Measurements from ENCODE around the gene GNAO1.

Gene GNAO1

DNA sequence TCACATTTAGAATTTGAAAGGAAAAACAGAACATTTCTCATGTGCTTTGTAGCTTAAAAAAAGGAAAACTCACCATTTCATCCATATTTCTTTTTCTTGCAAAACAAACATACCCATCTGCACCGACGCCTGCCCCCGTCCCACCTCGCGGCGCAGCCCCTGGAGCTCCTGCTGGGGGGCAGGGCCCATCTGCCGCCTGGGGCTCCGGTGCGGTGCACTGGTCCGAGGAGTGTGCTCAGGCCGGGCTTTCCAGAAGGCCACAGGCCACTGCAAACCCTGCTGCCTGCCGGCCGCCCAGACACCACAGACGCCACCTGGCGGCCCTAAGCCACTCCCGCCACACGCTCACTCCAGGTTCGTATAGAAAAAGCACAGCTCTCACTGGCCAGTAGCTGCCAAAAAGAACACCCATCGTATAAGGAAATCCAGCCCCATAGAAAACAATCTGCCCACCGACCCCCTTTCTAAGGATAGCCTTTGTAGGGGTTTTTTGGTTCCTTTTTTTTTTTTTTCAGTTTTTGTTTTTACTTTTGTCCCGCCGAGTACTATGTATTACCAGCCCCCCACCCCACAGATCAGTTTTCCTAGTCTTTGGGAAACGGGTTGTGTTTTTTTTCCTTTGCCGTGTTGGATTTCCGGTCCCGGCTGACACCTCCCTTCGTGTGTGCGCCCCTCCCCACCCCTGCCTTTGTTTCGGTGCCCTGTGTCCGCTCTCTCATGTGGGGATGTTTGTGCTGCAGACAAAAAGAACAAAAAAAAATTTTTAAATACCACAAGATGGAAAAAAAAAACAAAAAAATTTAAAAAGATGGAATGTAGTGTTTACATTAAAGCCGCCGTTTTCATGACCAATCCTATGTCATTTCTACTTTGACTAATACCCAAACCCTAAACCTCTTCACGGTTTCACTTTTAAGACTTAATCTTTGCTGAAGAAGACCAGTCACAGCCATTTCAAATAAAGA lies 165.3 kb downstream of the GNAO1 start:
- in situ Hi-C loops (cut with MboI; ENCODE audit: low sequenced_read_pairs), result no loop called here

DNA sequence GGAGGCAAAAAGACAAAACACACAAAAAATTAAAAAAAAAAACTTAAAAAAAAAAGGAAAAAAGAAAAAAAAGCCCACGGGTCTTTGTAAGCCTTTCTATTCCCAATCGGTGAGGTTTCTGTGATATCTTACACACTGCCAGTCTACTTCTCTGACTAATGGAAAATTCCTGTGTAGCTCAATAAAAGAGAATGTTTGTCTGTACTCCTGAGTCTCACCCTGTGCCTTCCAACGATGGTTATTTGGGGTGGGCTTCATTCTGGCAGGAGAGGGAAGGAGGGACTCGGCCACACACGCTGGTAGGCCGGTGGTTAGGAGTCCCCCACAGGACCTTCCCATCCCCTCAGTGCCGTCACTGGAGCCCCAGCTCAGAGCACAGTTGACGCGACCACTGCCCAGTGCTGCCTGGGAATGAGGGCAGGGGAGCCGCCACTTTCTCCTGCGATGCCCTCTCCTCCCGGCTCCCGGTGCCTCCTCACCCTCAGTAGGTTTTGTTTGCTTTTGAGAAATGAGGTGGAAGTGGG lies 166.0 kb downstream of the GNAO1 start:
- in situ Hi-C loops (cut with MboI; ENCODE audit: low sequenced_read_pairs), result no loop called here

- in situ Hi-C loops (cut with MboI; ENCODE audit: low sequenced_read_pairs), result no loop called here
Measured at GRCh38 chr16:56357765-56358322, 166.6 kb downstream of the GNAO1 start.

DNA sequence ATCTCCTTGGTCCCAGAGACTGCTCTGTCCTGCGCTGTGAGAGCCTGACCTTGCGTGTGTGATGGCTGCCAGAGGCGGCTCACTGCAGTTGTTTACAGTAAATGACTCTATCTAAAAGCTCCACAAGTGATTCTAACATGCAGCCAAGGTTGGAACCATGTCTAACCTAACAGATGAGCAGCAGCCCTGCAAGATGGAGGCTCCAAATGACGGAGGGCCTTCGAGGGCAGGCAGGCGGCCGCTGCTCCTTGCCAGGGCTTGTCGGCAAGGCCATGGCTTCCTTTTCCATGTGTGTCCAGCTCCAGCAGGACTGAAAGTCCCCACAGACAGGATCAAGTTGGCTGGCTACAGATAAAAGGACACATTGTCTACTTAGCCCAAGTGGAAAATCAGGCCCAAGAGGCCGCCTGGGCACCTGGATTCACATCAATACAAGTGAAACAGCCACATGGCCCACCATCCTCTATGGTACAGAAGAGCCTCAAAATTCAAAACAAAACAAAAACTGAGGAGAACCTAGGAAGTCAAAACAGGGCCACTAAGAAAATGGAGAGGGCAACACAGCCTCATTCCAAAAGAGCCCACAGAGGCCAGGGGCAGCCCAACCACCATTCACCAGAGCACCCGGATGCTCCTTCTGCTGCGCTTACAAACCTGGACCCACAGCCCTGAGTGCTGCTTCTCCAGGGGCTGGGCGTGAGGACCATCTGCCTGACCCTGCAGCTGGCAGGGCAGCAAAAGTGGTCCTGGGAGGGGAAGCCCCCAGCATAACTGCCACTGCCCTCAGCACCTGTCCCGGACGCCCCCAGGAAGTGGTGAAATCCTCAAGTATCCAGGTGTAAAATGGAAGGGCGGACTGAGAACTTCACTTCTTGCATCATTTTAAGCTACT lies 169.1 kb downstream of the GNAO1 start:
- in situ Hi-C loops (cut with MboI; ENCODE audit: low sequenced_read_pairs), result no loop called here

DNA sequence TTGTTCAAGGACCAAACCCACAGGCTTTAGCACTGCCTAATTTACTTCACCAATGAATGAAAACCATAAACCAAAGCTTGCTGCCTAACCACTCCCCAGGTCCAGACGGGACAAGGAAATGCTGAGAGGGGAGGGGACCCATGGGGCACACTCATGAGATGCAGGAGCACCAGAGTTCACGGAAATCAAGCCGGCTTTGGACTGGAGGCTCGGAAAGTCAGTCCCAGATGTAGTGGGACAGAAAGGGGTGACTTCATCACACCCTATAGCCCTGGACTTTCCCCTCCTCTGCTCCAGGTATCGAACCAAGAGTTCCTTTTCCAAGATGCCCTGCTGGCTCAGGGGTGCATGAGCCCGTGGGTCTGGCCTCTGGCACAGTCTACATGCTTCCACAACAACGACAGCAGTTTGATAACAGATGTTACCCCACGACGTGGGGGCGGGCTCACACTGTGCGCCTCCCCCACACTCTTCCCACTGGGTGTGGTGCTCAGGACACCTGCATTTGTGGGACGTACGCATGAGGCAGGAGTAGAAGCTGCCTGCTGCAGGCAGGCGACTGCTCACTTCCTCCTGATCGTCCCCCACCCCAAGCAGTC lies 170.9 kb downstream of the GNAO1 start:
- in situ Hi-C loops (cut with MboI; ENCODE audit: low sequenced_read_pairs), result no loop called here

DNA sequence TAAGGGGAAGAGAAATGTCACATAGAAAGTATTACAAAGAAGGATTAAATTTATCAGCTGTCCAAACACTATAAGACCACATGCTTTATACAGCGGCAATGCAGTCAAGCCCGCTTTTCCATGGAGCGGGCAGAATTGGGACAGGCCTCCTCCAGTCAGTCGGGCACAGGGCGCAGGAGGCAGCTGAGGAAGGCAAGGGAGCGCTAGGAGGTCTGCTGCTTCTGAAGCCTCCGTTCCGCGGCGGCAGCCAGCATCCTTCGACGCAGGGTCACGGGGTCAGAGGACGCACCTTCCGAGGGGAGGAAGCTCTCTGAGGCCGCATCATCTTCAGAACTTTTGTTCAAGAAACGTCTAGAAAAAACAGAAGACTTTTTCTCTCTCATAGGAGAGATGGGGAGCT lies 171.4 kb downstream of the GNAO1 start:
- in situ Hi-C loops (cut with MboI; ENCODE audit: low sequenced_read_pairs), result no loop called here

- in situ Hi-C loops (cut with MboI; ENCODE audit: low sequenced_read_pairs), result no loop called here
Measured at GRCh38 chr16:56363181-56363716, 172.0 kb downstream of the GNAO1 start.

GRCh38 chr16:56363781-56364565 lies 172.7 kb downstream of the GNAO1 start:
- in situ Hi-C loops (cut with MboI; ENCODE audit: low sequenced_read_pairs), result no loop called here

- in situ Hi-C loops (cut with MboI; ENCODE audit: low sequenced_read_pairs), result no loop called here
Measured at GRCh38 chr16:56364865-56365264, 173.6 kb downstream of the GNAO1 start.

GRCh38 chr16:56365552-56365951 lies 174.3 kb downstream of the GNAO1 start:
- in situ Hi-C loops (cut with MboI; ENCODE audit: low sequenced_read_pairs), result no loop called here

DNA sequence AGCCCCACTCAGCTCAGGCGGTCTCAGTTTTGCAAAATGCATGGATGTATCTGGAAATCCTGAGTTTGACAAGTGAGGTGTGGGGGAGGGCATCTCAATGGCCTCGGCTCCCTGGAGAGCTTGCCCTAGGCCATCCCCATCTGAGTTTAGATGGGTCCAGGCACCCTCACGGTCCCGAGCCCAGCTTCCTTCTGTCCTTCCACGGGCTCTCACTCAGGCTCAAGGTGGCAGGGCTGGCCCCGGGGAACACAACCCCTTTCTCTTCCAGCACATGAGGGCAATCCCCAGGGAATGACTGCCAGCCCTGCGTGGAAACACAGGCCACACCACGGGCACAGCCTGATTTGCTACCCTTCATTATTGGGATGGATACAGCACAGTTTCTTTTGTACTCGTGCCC lies 175.7 kb downstream of the GNAO1 start:
- in situ Hi-C loops (cut with MboI; ENCODE audit: low sequenced_read_pairs), result no loop called here

DNA sequence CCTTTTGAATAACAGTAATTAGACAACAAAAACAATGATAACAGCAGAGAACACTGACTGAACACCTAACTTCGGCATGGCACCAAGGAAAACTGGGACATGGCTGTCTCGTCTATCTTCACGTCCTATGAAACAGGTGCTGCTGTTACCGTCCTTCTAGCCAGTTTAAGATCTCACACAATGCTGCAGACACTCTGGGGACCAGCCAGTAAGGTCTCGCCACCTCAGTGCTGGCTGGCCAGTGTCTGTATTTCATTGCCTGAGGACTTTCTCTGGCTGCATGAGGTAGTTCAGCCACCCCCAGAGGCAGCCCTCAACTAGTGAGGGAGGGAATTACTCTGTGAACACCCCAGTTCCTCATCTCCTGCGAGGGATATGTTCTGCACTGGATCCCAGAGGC lies 176.5 kb downstream of the GNAO1 start:
- in situ Hi-C loops (cut with MboI; ENCODE audit: low sequenced_read_pairs), result no loop called here

GRCh38 chr16:56368545-56368944 lies 177.3 kb downstream of the GNAO1 start:
- in situ Hi-C loops (cut with MboI; ENCODE audit: low sequenced_read_pairs), result no loop called here

DNA sequence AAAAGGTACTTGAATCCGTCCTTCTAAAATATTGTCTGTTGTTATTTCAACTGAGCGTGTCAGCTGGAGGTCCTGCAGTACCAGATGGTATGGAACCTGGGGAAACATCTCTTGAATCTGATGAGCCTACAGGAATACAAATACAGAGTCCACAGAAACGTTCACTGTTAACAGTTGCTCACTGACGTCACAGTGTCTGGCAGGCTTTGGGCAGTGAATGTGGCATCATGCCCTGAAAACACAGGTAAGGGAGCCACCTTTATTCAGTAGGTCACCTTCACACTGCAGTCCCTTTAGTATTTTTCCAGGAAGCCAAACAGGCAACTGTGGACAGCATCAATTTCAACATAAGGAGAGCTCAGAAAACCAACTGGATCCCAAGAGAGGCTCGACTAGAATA lies 177.9 kb downstream of the GNAO1 start:
- in situ Hi-C loops (cut with MboI; ENCODE audit: low sequenced_read_pairs), result no loop called here

- in situ Hi-C loops (cut with MboI; ENCODE audit: low sequenced_read_pairs), result no loop called here
Measured at GRCh38 chr16:56370185-56370874, 179.0 kb downstream of the GNAO1 start.

- in situ Hi-C loops (cut with MboI; ENCODE audit: low sequenced_read_pairs), result no loop called here
Measured at GRCh38 chr16:56370875-56371659, 179.8 kb downstream of the GNAO1 start.

- in situ Hi-C loops (cut with MboI; ENCODE audit: low sequenced_read_pairs), result no loop called here
Measured at GRCh38 chr16:56371660-56371937, 180.3 kb downstream of the GNAO1 start.

DNA sequence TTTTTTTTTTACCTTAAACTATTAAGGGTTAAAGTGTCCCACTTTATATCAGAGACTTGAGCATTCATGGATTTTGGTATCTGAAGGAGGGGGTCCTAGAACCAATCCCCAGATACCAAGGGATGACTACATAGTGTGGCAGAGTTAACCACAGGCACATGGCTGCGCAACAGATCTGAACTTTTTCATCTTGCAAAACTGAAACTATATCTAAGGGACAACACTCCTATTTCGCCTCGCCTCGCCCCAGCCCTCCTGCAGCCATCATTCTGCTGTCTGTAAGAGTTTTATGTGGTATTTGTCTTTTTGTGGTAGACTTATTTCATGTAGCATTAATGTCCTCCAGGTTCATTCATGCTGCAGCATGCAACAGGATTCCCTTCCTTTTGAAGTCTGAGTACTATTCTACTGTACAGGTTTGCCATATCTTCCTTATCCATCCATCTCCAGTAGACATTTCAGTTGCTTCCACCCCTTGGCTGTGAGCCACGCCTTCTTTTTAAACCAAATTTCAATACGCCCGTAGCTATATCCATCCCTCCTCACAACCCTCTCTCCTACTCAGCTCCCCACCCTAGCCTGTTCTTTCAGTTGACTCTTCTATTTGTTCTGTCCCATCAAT lies 180.8 kb downstream of the GNAO1 start:
- in situ Hi-C loops (cut with MboI; ENCODE audit: low sequenced_read_pairs), result no loop called here

Data from hTERT RPE-1 (cell line).